CD4-positive, alpha-beta T cell (primary cell): ENCODE results near the gene TMPRSS7. TPM values are rescaled to one million over a fixed set of nuclear protein-coding genes. Genes with fewer than 3 reads are reported as not detected.

ENCODE experiments used
- ATAC-seq: fragments of 200-7000 bp; cut with Tn5 transposase; one replicate; pipeline ENCODE4 v1.10.0; 2022; ENCODE audit warnings: mild to moderate bottlenecking; ENCODE audit not compliant: poor library complexity
- CTCF ChIA-PET: fragments of 350-600 bp; sonication (Branson Sonifier 250); formaldehyde crosslinking; loops from one replicate; lab custom pipeline; 2021; ENCODE audit warnings: antibody characterized with exemption, inconsistent platforms; lab: Charles Lee
- POLR2A ChIA-PET: fragments of 350-600 bp; sonication (Branson Sonifier 250); formaldehyde crosslinking; loops from one replicate; lab custom pipeline; 2021; ENCODE audit warnings: antibody characterized with exemption, inconsistent platforms; lab: Charles Lee
- DNase-seq, 14 experiments: peaks; one replicate each; pipeline ENCODE4 v3.0.0-alpha.2; 2013 to 2020; ENCODE audit warnings: mixed read lengths in 2 of 14
- H3K27ac ChIP-seq, 2 donors: one replicate each; pipeline versions ENCODE4 v1.5.1 to v1.7.0; 2013; ENCODE audit warnings: low read length in 2 of 2, low read depth in 1 of 2, mild to moderate bottlenecking in 1 of 2
- H3K27me3 ChIP-seq, 2 experiments: 1 replicate in 1 of 2; 2 replicates in 1 of 2; pipeline versions ENCODE4 v1.6.1 to v1.7.0; 2013; ENCODE audit warnings: low read length in 2 of 2, control low read depth in 1 of 2, mild to moderate bottlenecking in 1 of 2, moderate library complexity in 1 of 2; ENCODE audit not compliant: insufficient read depth in 2 of 2, control insufficient read depth in 1 of 2
- H3K36me3 ChIP-seq: one replicate; pipeline ENCODE4 v1.6.1; 2013; ENCODE audit warnings: low read length, control low read depth; ENCODE audit not compliant: insufficient read depth
- H3K4me1 ChIP-seq: one replicate; pipeline ENCODE4 v1.6.1; 2013; ENCODE audit warnings: low read length, control low read depth; ENCODE audit not compliant: insufficient read depth
- H3K4me3 ChIP-seq: one replicate; pipeline ENCODE4 v1.5.1; 2013; ENCODE audit warnings: mild to moderate bottlenecking, low read length, moderate library complexity
- H3K9me3 ChIP-seq, 2 experiments: 1 replicate in 1 of 2; 2 replicates in 1 of 2; pipeline versions ENCODE4 v1.6.1 to v1.7.0; 2013; ENCODE audit warnings: low read length in 2 of 2, mild to moderate bottlenecking in 2 of 2, control low read depth in 1 of 2, moderate library complexity in 1 of 2; ENCODE audit not compliant: control insufficient read depth in 1 of 2, insufficient read depth in 1 of 2
- H3K27ac Mint-ChIP-seq: one replicate; pipeline ENCODE4 v1.8.0; 2020; ENCODE audit warnings: mixed read lengths
- H3K27me3 Mint-ChIP-seq: one replicate; pipeline ENCODE4 v1.8.0; 2021; ENCODE audit warnings: mixed read lengths
- H3K36me3 Mint-ChIP-seq: one replicate; pipeline ENCODE4 v1.8.0; 2021; ENCODE audit warnings: low read depth, mixed read lengths
- H3K4me1 Mint-ChIP-seq: one replicate; pipeline ENCODE4 v1.8.0; 2021; ENCODE audit warnings: low read depth, mixed read lengths
- H3K4me3 Mint-ChIP-seq: one replicate; pipeline ENCODE4 v1.8.0; 2020; ENCODE audit warnings: mild to moderate bottlenecking, mixed read lengths
- H3K9me3 Mint-ChIP-seq: one replicate; pipeline ENCODE4 v1.8.0; 2020; ENCODE audit warnings: mixed read lengths
- CTCF ChIP-seq: fragments of 200-600 bp; IDR thresholded peaks from one replicate; pipeline ENCODE4 v1.8.0; 2022; ENCODE audit warnings: antibody characterized with exemption, mild to moderate bottlenecking
- intact Hi-C, 2 experiments: fragments of 100-400 bp; cut with DNase I in 1 of 2; cut with micrococcal nuclease in 1 of 2; formaldehyde crosslinking; loops; one replicate each; pipeline versions ENCODE4 v1.15.1 to v1.9.0; 2023 to 2025; cut with DNase I, micrococcal nuclease
- total RNA-seq, 174 experiments: library from RNA in 2 of 174; stranded (reverse) in 2 of 174; gene quantifications; one replicate each; pipeline ENCODE4 v1.2.3 and lab custom pipeline; 2021 to 2026

TMPRSS7 gene
- total RNA-seq, 2 experiments from 2014 or later, result 0.14 TPM; not detected in 1

- no peak for TF ChIP-seq CTCF
- H3K27me3 ChIP-seq, result no peaks in the 10 kb centered on the region
- no peaks in the 10 kb centered on the region for H3K36me3 ChIP-seq
- Mint-ChIP-seq H3K36me3 (no peaks in the 10 kb centered on the region), H3K27ac (no peak overlapping the region), H3K4me3 (no peak overlapping the region), H3K4me1 (no peaks in the 10 kb centered on the region), H3K27me3 (no peaks in the 10 kb centered on the region), H3K9me3 (no peaks in the 10 kb centered on the region)
- no peaks in the 10 kb centered on the region for H3K4me1 ChIP-seq
- DNase-seq (no peak), ATAC-seq (no peak)
- no peak overlapping the region for H3K4me3 ChIP-seq
- ChIA-PET POLR2A (no interaction called here), CTCF (no interaction called here)
- H3K27ac ChIP-seq, result no peak overlapping the region
- peaks cover 0 to 4% of the 10 kb centered on the region in 2 experiments for H3K9me3 ChIP-seq
- intact Hi-C loops, result no loop called here
Measured at GRCh38 chr3:112027142-112027541, 7.4 kb upstream of the TMPRSS7 start.

- Histone ChIP-seq H3K27ac (no peak overlapping the region), H3K4me1 (no peaks in the 10 kb centered on the region), H3K4me3 (no peak overlapping the region), H3K36me3 (no peaks in the 10 kb centered on the region), H3K9me3 (no peaks in the 10 kb centered on the region), H3K27me3 (no peaks in the 10 kb centered on the region)
- TF ChIP-seq CTCF, result no peak
- Mint-ChIP-seq H3K4me1 (no peaks in the 10 kb centered on the region), H3K36me3 (no peaks in the 10 kb centered on the region), H3K4me3 (no peak overlapping the region), H3K27me3 (no peaks in the 10 kb centered on the region), H3K9me3 (no peaks in the 10 kb centered on the region), H3K27ac (no peak overlapping the region)
- intact Hi-C loops, result no loop called here
- ATAC-seq (no peak), DNase-seq (no peak)
- ChIA-PET POLR2A (no interaction called here), CTCF (no interaction called here)
Measured at GRCh38 chr3:112027826-112028225, 6.7 kb upstream of the TMPRSS7 start.

GRCh38 chr3:112030901-112031300 is 3.6 kb upstream of the TMPRSS7 start:
- no peak overlapping the region for H3K27ac Mint-ChIP-seq
- no peak for TF ChIP-seq CTCF
- Histone ChIP-seq H3K27me3 (no peaks in the 10 kb centered on the region), H3K4me3 (no peak overlapping the region), H3K4me1 (no peaks in the 10 kb centered on the region), H3K27ac (no peak overlapping the region), H3K36me3 (no peaks in the 10 kb centered on the region), H3K9me3 (no peaks in the 10 kb centered on the region)
- H3K4me1 Mint-ChIP-seq, result no peaks in the 10 kb centered on the region
- H3K36me3 Mint-ChIP-seq, result no peaks in the 10 kb centered on the region
- ChIA-PET CTCF (no interaction called here), POLR2A (no interaction called here)
- no peaks in the 10 kb centered on the region for H3K27me3 Mint-ChIP-seq
- no peak overlapping the region for H3K4me3 Mint-ChIP-seq
- intact Hi-C loops, result no loop called here
- no peak for ATAC-seq
- no peaks in the 10 kb centered on the region for H3K9me3 Mint-ChIP-seq
- DNase-seq, result no peak
